H1 (cell line): ENCODE data around the gene ZSWIM6. TPM values are rescaled to one million over a fixed set of nuclear protein-coding genes. Genes with fewer than 3 reads are reported as not detected.

Experiments used
- CTCF ChIA-PET: fragments of 300-600 bp; sonication (Branson Sonifier 250); formaldehyde crosslinking; loops from one replicate; lab custom pipeline; 2021; ENCODE audit not compliant: partially characterized antibody; lab: Charles Lee
- POLR2A ChIA-PET: fragments of 300-600 bp; sonication (Branson Sonifier 250); formaldehyde crosslinking; loops from one replicate; lab custom pipeline; 2021; ENCODE audit warnings: inconsistent platforms; ENCODE audit not compliant: partially characterized antibody; lab: Charles Lee
- DNase-seq, 2 experiments: peaks; one replicate each; pipeline versions ENCODE4 v3.0.0 to v3.0.0-alpha.2; 2010 to 2022; ENCODE audit warnings: low spot score in 2 of 2, low read depth in 1 of 2, mixed read lengths in 1 of 2
- FAIRE-seq: peaks from 2 replicates; lab custom pipeline; 2011; peaks lifted over from hg19 to GRCh38; lab: Jason Lieb, UNC
- H2AFZ ChIP-seq: 2 replicates; pipeline ENCODE4 v1.8.1; 2012; ENCODE audit warnings: low read length, inconsistent platforms
- H2AK5ac ChIP-seq: 2 replicates; pipeline ENCODE4 v1.6.1; 2013; ENCODE audit warnings: low read depth, low read length
- H2BK120ac ChIP-seq: replicated peaks from 2 replicates; pipeline ENCODE3; 2013; ENCODE audit warnings: low read depth, low read length, inconsistent platforms
- H2BK12ac ChIP-seq: 2 replicates; pipeline ENCODE4 v1.6.1; 2013; ENCODE audit warnings: low read depth, low read length
- H2BK15ac ChIP-seq: 2 replicates; pipeline ENCODE4 v1.6.1; 2013; ENCODE audit warnings: low read length
- H2BK20ac ChIP-seq: 2 replicates; pipeline ENCODE4 v1.6.1; 2013; ENCODE audit warnings: low read length
- H2BK5ac ChIP-seq: 2 replicates; pipeline ENCODE4 v1.6.1; 2013; ENCODE audit warnings: low read depth, low read length
- H3K14ac ChIP-seq: 2 replicates; pipeline ENCODE4 v1.6.1; 2013; ENCODE audit warnings: inconsistent platforms; ENCODE audit not compliant: insufficient read length
- H3K18ac ChIP-seq: 2 replicates; pipeline ENCODE4 v1.6.1; 2013; ENCODE audit warnings: low read length; ENCODE audit errors: extremely low read depth
- H3K23ac ChIP-seq: 2 replicates; pipeline ENCODE4 v1.6.1; 2013; ENCODE audit warnings: inconsistent platforms; ENCODE audit not compliant: insufficient read length
- H3K23me2 ChIP-seq: 2 replicates; pipeline ENCODE4 v1.6.1; 2013; ENCODE audit warnings: low read depth, low read length
- H3K27ac ChIP-seq: 2 replicates; pipeline ENCODE4 v1.6.1; 2011; ENCODE audit warnings: low read depth, low read length, inconsistent platforms
- H3K27me3 ChIP-seq, 4 experiments: replicated peaks in 1 of 4; 1 replicate in 1 of 4; 2 replicates in 3 of 4; pipeline versions ENCODE4 v1.6.1 to v1.8.1; 2011 to 2013; ENCODE audit warnings: low read length in 3 of 4, mild to moderate bottlenecking in 3 of 4, inconsistent platforms in 2 of 4, mixed read lengths in 2 of 4, moderate library complexity in 1 of 4; ENCODE audit not compliant: control insufficient read depth in 3 of 4, insufficient read depth in 3 of 4; ENCODE audit errors: extremely low read depth in 1 of 4
- H3K36me3 ChIP-seq, 4 experiments: 2 replicates each; pipeline versions ENCODE4 v1.6.1 to v1.8.1; 2011 to 2013; ENCODE audit warnings: mild to moderate bottlenecking in 4 of 4, low read length in 3 of 4, moderate library complexity in 2 of 4, control low read depth in 1 of 4, inconsistent platforms in 1 of 4; ENCODE audit not compliant: insufficient read depth in 4 of 4, control insufficient read depth in 2 of 4
- H3K4ac ChIP-seq: replicated peaks from 2 replicates; pipeline ENCODE3; 2013; ENCODE audit warnings: low read length, low read depth, mixed read lengths, inconsistent platforms; ENCODE audit not compliant: insufficient read length
- H3K4me1 ChIP-seq, 4 experiments: replicated peaks in 1 of 4; 1 replicate in 1 of 4; 2 replicates in 3 of 4; pipeline versions ENCODE4 v1.6.1 to v1.8.1; 2011 to 2013; ENCODE audit warnings: low read length in 3 of 4, inconsistent platforms in 2 of 4, mixed read lengths in 1 of 4; ENCODE audit not compliant: insufficient read depth in 4 of 4, control insufficient read depth in 3 of 4
- H3K4me2 ChIP-seq, 2 experiments: 2 replicates each; pipeline versions ENCODE4 v1.6.1 to v1.8.1; 2011 to 2013; ENCODE audit warnings: low read depth in 2 of 2, low read length in 2 of 2, control low read depth in 1 of 2, inconsistent platforms in 1 of 2, mild to moderate bottlenecking in 1 of 2; ENCODE audit not compliant: insufficient read depth in 1 of 2
- H3K4me3 ChIP-seq, 4 experiments: fragments of 200-600, 300-600 bp in 1 of 4; sonication (generic), shearing (Covaris generic), sonication (Bioruptor Twin) in 1 of 4; 2 replicates each; pipeline versions ENCODE4 v1.5.1 to v1.8.1; 2011 to 2016; ENCODE audit warnings: low read length in 4 of 4, low read depth in 3 of 4, control low read depth in 2 of 4, inconsistent platforms in 2 of 4, mild to moderate bottlenecking in 2 of 4, mixed read lengths in 1 of 4, moderate library complexity in 1 of 4; ENCODE audit not compliant: insufficient read depth in 2 of 4; ENCODE audit errors: extremely low read depth in 1 of 4
- H3K56ac ChIP-seq: replicated peaks from 2 replicates; pipeline ENCODE3; 2013; ENCODE audit warnings: low read depth, mild to moderate bottlenecking, mixed read lengths, low read length, inconsistent platforms; ENCODE audit not compliant: insufficient read length
- H3K79me1 ChIP-seq: 2 replicates; pipeline ENCODE4 v1.6.1; 2013; ENCODE audit warnings: low read depth, low read length, control low read depth
- H3K79me2 ChIP-seq, 2 experiments: 2 replicates each; pipeline versions ENCODE4 v1.6.1 to v1.8.1; 2012 to 2013; ENCODE audit warnings: low read length in 2 of 2, mild to moderate bottlenecking in 2 of 2, inconsistent platforms in 1 of 2; ENCODE audit not compliant: insufficient read depth in 2 of 2, control insufficient read depth in 1 of 2
- H3K9ac ChIP-seq, 4 experiments: replicated peaks in 1 of 4; 1 replicate in 1 of 4; 2 replicates in 3 of 4; pipeline versions ENCODE4 v1.6.1 to v1.8.1; 2011 to 2013; ENCODE audit warnings: low read depth in 3 of 4, low read length in 3 of 4, control low read depth in 2 of 4, mild to moderate bottlenecking in 2 of 4, moderate library complexity in 2 of 4, inconsistent platforms in 1 of 4; ENCODE audit errors: extremely low read depth in 1 of 4
- H3K9me3 ChIP-seq, 2 experiments: 2 replicates each; pipeline versions ENCODE4 v1.6.1 to v1.8.1; 2012 to 2013; ENCODE audit warnings: mild to moderate bottlenecking in 2 of 2, moderate library complexity in 2 of 2, control low read depth in 1 of 2, inconsistent platforms in 1 of 2, low read depth in 1 of 2, low read length in 1 of 2, mixed read lengths in 1 of 2; ENCODE audit not compliant: insufficient read depth in 2 of 2
- H4K20me1 ChIP-seq, 2 experiments: replicated peaks in 1 of 2; 2 replicates each; pipeline versions ENCODE3 to v1.8.1; 2011 to 2013; ENCODE audit warnings: inconsistent platforms in 2 of 2, low read length in 2 of 2, mild to moderate bottlenecking in 1 of 2; ENCODE audit not compliant: insufficient read depth in 2 of 2, control insufficient read depth in 1 of 2
- H4K5ac ChIP-seq: 2 replicates; pipeline ENCODE4 v1.6.1; 2013; ENCODE audit warnings: low read length, low read depth, mixed read lengths, inconsistent platforms; ENCODE audit not compliant: insufficient read length
- H4K8ac ChIP-seq: 2 replicates; pipeline ENCODE4 v1.8.0; 2013; ENCODE audit warnings: mild to moderate bottlenecking, moderate library complexity, low read length, inconsistent platforms; ENCODE audit not compliant: insufficient read depth; ENCODE audit errors: extremely low read depth
- H4K91ac ChIP-seq: replicated peaks from 2 replicates; pipeline ENCODE3; 2013; ENCODE audit warnings: low read length, mixed read lengths, inconsistent platforms; ENCODE audit not compliant: insufficient read length
- ASH2L ChIP-seq: fragments of 200-600, 300-600 bp; sonication (generic); IDR thresholded peaks from one replicate; pipeline ENCODE4 v1.7.1; 2017; ENCODE audit warnings: low read length
- WGBS, 2 experiments: shearing (Covaris generic) in 1 of 2; methylation state at CpG; one replicate each; pipeline versions ENCODE4 v1.1.6 to v1.1.7; 2013 to 2015; ENCODE audit warnings: low lambda C conversion rate in 2 of 2, mixed read lengths in 2 of 2, inconsistent platforms in 1 of 2, low coverage in 1 of 2, missing lambda C conversion rate in 1 of 2; ENCODE audit not compliant: insufficient replicate concordance in 2 of 2, insufficient coverage in 1 of 2, insufficient read length in 1 of 2; ENCODE audit errors: extremely low coverage in 1 of 2, missing lambda C conversion rate in 1 of 2; 5-methylcytosine and 5-hydroxymethylcytosine counted together
- polyA plus RNA-seq, 7 experiments: library from polyadenylated mRNA; depleted of rRNA in 3 of 7; stranded (reverse) in 5 of 7; unstranded in 2 of 7; fragments of >200 nt in 5 of 7; fragments of 200-250 nt in 2 of 7; gene quantifications; 1 replicate in 5 of 7; 2 replicates in 1 of 7; 4 replicates in 1 of 7; pipeline versions ENCODE4 v1.2.1 to v1.2.3, GENCODE V29; 2011 to 2013; ENCODE audit warnings: missing spikeins in 2 of 7, mixed read lengths in 2 of 7
- total RNA-seq: library from RNA; stranded (reverse); fragmentation: NEBNext Ultra II Directional; extraction: Animal tissue kit (Norgen Biotek cat#: 25700); gene quantifications from 2 replicates; pipeline ENCODE4 v1.2.1, GENCODE V29; 2021

The ZSWIM6 gene
- total and polyA plus RNA-seq, 2 of the 8 experiments (the other 6 are each of a cell fraction or from before 2014, with no cell fraction given), result 7.9 to 12.4 TPM

- Histone ChIP-seq H3K4me1 (no peaks in the 10 kb centered on the region), H3K9ac (no peak overlapping the region), H3K79me1 (peaks cover 5% of the 10 kb centered on the region; the same call in 1 of the 2 replicates), H2AK5ac (no peak overlapping the region), H4K20me1 (peaks cover 4 to 6% of the 10 kb centered on the region in 2 experiments), H3K4ac (no peak overlapping the region), H2BK15ac (no peak overlapping the region), H3K27ac (no peak overlapping the region), H4K8ac (no peak overlapping the region), H2BK20ac (no peak overlapping the region), H3K23me2 (no peaks in the 10 kb centered on the region), H4K91ac (no peak overlapping the region), H2BK5ac (no peak overlapping the region), H2BK120ac (no peak overlapping the region), H3K79me2 (peaks cover 0 to 77% of the 10 kb centered on the region in 2 experiments; a peak in 3 of 4 replicates), H3K18ac (no peak overlapping the region), H4K5ac (no peak overlapping the region), H3K23ac (no peak overlapping the region), H3K27me3 (no peaks in the 10 kb centered on the region), H2BK12ac (no peak overlapping the region), H2AFZ (no peak overlapping the region), H3K56ac (no peak overlapping the region), H3K4me3 (no peak overlapping the region), H3K4me2 (no peak overlapping the region), H3K9me3 (no peaks in the 10 kb centered on the region; a peak in 1 of 4 replicates), H3K14ac (no peak overlapping the region), H3K36me3 (no peaks in the 10 kb centered on the region)
- TF ChIP-seq ASH2L, result no peak
- FAIRE-seq (no peak), DNase-seq (no peak)
- ChIA-PET CTCF (interaction anchor here (0.9 to 4.0 kb wide), 7 partner anchors 8 to 335 kb away, joined by 3 to 30 read pairs (median 3); no protein-coding TSS in a partner anchor), POLR2A (interaction anchor here (0.8 to 1.1 kb wide), 3 partner anchors 9 to 13 kb away, joined by 3 to 4 read pairs (median 3); no protein-coding TSS in a partner anchor)
- 89% methylated on average over 2 of the region's 2 CpGs; no CpG with 5 or more reads in 1 of the 2 experiments for WGBS, 2 experiments
Measured at GRCh38 chr5:61346511-61346910, 14.5 kb downstream of the ZSWIM6 start.
